ENCODE data around the gene TAB2.

TAB2 gene

GRCh38 chr6:149360536-149360935 lies 43.0 kb downstream of the TAB2 start:
- in situ Hi-C loops (cut with HindIII; ENCODE audit: low sequenced_read_pairs): no loop called here

GRCh38 chr6:149362289-149362688 lies 44.8 kb downstream of the TAB2 start:
- in situ Hi-C loops (cut with HindIII; ENCODE audit: low sequenced_read_pairs): no loop called here

- in situ Hi-C loops (cut with HindIII; ENCODE audit: low sequenced_read_pairs): no loop called here
Observed at GRCh38 chr6:149363154-149363553, 45.6 kb downstream of the TAB2 start.

- in situ Hi-C loops (cut with HindIII; ENCODE audit: low sequenced_read_pairs): no loop called here
Observed at GRCh38 chr6:149364557-149364956, 47.0 kb downstream of the TAB2 start.

GRCh38 chr6:149365197-149365596 lies 47.7 kb downstream of the TAB2 start:
- in situ Hi-C loops (cut with HindIII; ENCODE audit: low sequenced_read_pairs): no loop called here

GRCh38 chr6:149366267-149366921 lies 48.9 kb downstream of the TAB2 start:
- in situ Hi-C loops (cut with HindIII; ENCODE audit: low sequenced_read_pairs): no loop called here

- in situ Hi-C loops (cut with HindIII; ENCODE audit: low sequenced_read_pairs): no loop called here
Observed at GRCh38 chr6:149368065-149368464, 50.6 kb downstream of the TAB2 start.

GRCh38 chr6:149371154-149371553 lies 53.6 kb downstream of the TAB2 start:
- in situ Hi-C loops (cut with HindIII; ENCODE audit: low sequenced_read_pairs): no loop called here

- in situ Hi-C loops (cut with HindIII; ENCODE audit: low sequenced_read_pairs): no loop called here
Observed at GRCh38 chr6:149372062-149372461, 54.5 kb downstream of the TAB2 start.

- in situ Hi-C loops (cut with HindIII; ENCODE audit: low sequenced_read_pairs): no loop called here
Observed at GRCh38 chr6:149373511-149373910, 56.0 kb downstream of the TAB2 start.

- in situ Hi-C loops (cut with HindIII; ENCODE audit: low sequenced_read_pairs): no loop called here
Observed at GRCh38 chr6:149379977-149380376, 62.5 kb downstream of the TAB2 start.

- in situ Hi-C loops (cut with HindIII; ENCODE audit: low sequenced_read_pairs): no loop called here
Observed at GRCh38 chr6:149380523-149380922, 63.0 kb downstream of the TAB2 start.

- in situ Hi-C loops (cut with HindIII; ENCODE audit: low sequenced_read_pairs): no loop called here
Observed at GRCh38 chr6:149383371-149383770, 65.9 kb downstream of the TAB2 start.

GRCh38 chr6:149384464-149384863 lies 67.0 kb downstream of the TAB2 start:
- in situ Hi-C loops (cut with HindIII; ENCODE audit: low sequenced_read_pairs): no loop called here

GRCh38 chr6:149385998-149386646 lies 68.6 kb downstream of the TAB2 start:
- in situ Hi-C loops (cut with HindIII; ENCODE audit: low sequenced_read_pairs): no loop called here

GRCh38 chr6:149387779-149388512 lies 70.4 kb downstream of the TAB2 start:
- in situ Hi-C loops (cut with HindIII; ENCODE audit: low sequenced_read_pairs): no loop called here

GRCh38 chr6:149389509-149390297 lies 72.2 kb downstream of the TAB2 start:
- in situ Hi-C loops (cut with HindIII; ENCODE audit: low sequenced_read_pairs): no loop called here

GRCh38 chr6:149392093-149392492 lies 74.6 kb downstream of the TAB2 start:
- in situ Hi-C loops (cut with HindIII; ENCODE audit: low sequenced_read_pairs): no loop called here

- in situ Hi-C loops (cut with HindIII; ENCODE audit: low sequenced_read_pairs): no loop called here
Observed at GRCh38 chr6:149392535-149392934, 75.0 kb downstream of the TAB2 start.

GRCh38 chr6:149393002-149393679 lies 75.6 kb downstream of the TAB2 start:
- in situ Hi-C loops (cut with HindIII; ENCODE audit: low sequenced_read_pairs): no loop called here

GRCh38 chr6:149395185-149395584 lies 77.7 kb downstream of the TAB2 start:
- in situ Hi-C loops (cut with HindIII; ENCODE audit: low sequenced_read_pairs): no loop called here
